IPS-18a (cell line): Measurements from ENCODE around the gene PRR33.

Experiments used
- H3K27ac ChIP-seq: one replicate; pipeline ENCODE4 v1.5.1; 2013; ENCODE audit warnings: low read length
- H3K27me3 ChIP-seq: one replicate; pipeline ENCODE4 v1.6.1; 2013; ENCODE audit warnings: mild to moderate bottlenecking, low read length; ENCODE audit not compliant: control insufficient read depth, insufficient read depth
- H3K36me3 ChIP-seq: one replicate; pipeline ENCODE4 v1.6.1; 2013; ENCODE audit warnings: low read depth, low read length; ENCODE audit not compliant: control insufficient read depth
- H3K4me1 ChIP-seq: one replicate; pipeline ENCODE4 v1.6.1; 2013; ENCODE audit warnings: low read depth, low read length; ENCODE audit not compliant: control insufficient read depth
- H3K4me3 ChIP-seq: one replicate; pipeline ENCODE4 v1.5.1; 2013; ENCODE audit warnings: low read length
- H3K9ac ChIP-seq: one replicate; pipeline ENCODE4 v1.6.1; 2013; ENCODE audit warnings: mild to moderate bottlenecking, low read length, moderate library complexity
- H3K9me3 ChIP-seq: one replicate; pipeline ENCODE4 v1.6.1; 2013; ENCODE audit warnings: low read depth, low read length; ENCODE audit not compliant: control insufficient read depth

The PRR33 gene

GRCh38 chr11:1858576-1858975 is 33.1 kb downstream of the PRR33 start:
- Histone ChIP-seq H3K27ac (no peak overlapping the region), H3K4me1 (no peaks in the 10 kb centered on the region), H3K27me3 (no peaks in the 10 kb centered on the region), H3K9ac (no peak overlapping the region), H3K9me3 (no peaks in the 10 kb centered on the region), H3K4me3 (no peak overlapping the region), H3K36me3 (no peaks in the 10 kb centered on the region)

- Histone ChIP-seq H3K9ac (no peak overlapping the region), H3K36me3 (no peaks in the 10 kb centered on the region), H3K27me3 (no peaks in the 10 kb centered on the region), H3K4me1 (no peaks in the 10 kb centered on the region), H3K9me3 (no peaks in the 10 kb centered on the region), H3K4me3 (no peak overlapping the region), H3K27ac (no peak overlapping the region)
Measured at GRCh38 chr11:1858154-1858553, 33.5 kb downstream of the PRR33 start.

- Histone ChIP-seq H3K27me3 (no peaks in the 10 kb centered on the region), H3K27ac (no peak overlapping the region), H3K9ac (no peak overlapping the region), H3K4me1 (no peaks in the 10 kb centered on the region), H3K4me3 (no peak overlapping the region), H3K9me3 (no peaks in the 10 kb centered on the region), H3K36me3 (no peaks in the 10 kb centered on the region)
Measured at GRCh38 chr11:1857064-1857463, 34.6 kb downstream of the PRR33 start.

- Histone ChIP-seq H3K9ac (no peak overlapping the region), H3K9me3 (no peaks in the 10 kb centered on the region), H3K27me3 (no peaks in the 10 kb centered on the region), H3K36me3 (no peaks in the 10 kb centered on the region), H3K4me1 (no peaks in the 10 kb centered on the region), H3K4me3 (no peak overlapping the region), H3K27ac (no peak overlapping the region)
Measured at GRCh38 chr11:1856306-1857005, 35.2 kb downstream of the PRR33 start.

GRCh38 chr11:1855886-1856265 is 35.8 kb downstream of the PRR33 start:
- H3K9ac ChIP-seq: no peak overlapping the region

GRCh38 chr11:1854949-1855885 is 36.5 kb downstream of the PRR33 start:
- Histone ChIP-seq H3K9me3 (no peaks in the 10 kb centered on the region), H3K9ac (no peak overlapping the region), H3K27me3 (no peaks in the 10 kb centered on the region), H3K4me1 (no peaks in the 10 kb centered on the region), H3K27ac (no peak overlapping the region), H3K4me3 (no peak overlapping the region), H3K36me3 (no peaks in the 10 kb centered on the region)

More at GRCh38 chr11:1855886-1856265, 35.8 kb downstream of the PRR33 start:
- Histone ChIP-seq H3K9me3 (no peaks in the 10 kb centered on the region), H3K4me3 (no peak overlapping the region), H3K4me1 (no peaks in the 10 kb centered on the region), H3K36me3 (no peaks in the 10 kb centered on the region), H3K27ac (no peak overlapping the region), H3K27me3 (no peaks in the 10 kb centered on the region)

- Histone ChIP-seq H3K27ac (no peak overlapping the region), H3K9me3 (no peaks in the 10 kb centered on the region), H3K36me3 (no peaks in the 10 kb centered on the region), H3K9ac (no peak overlapping the region), H3K27me3 (no peaks in the 10 kb centered on the region), H3K4me1 (no peaks in the 10 kb centered on the region), H3K4me3 (no peak overlapping the region)
Measured at GRCh38 chr11:1854132-1854948, 37.4 kb downstream of the PRR33 start.

GRCh38 chr11:1853376-1854131 is 38.1 kb downstream of the PRR33 start:
- Histone ChIP-seq H3K36me3 (no peaks in the 10 kb centered on the region), H3K9me3 (no peaks in the 10 kb centered on the region), H3K4me3 (no peak overlapping the region), H3K9ac (no peak overlapping the region), H3K27me3 (no peaks in the 10 kb centered on the region), H3K4me1 (no peaks in the 10 kb centered on the region), H3K27ac (no peak overlapping the region)

- Histone ChIP-seq H3K4me3 (no peak within 1 kb of the TSS), H3K9ac (no peak within 1 kb of the TSS), H3K27me3 (no peaks in the 10 kb centered on the region), H3K27ac (no peak within 1 kb of the TSS), H3K4me1 (no peaks in the 10 kb centered on the region), H3K9me3 (no peaks in the 10 kb centered on the region), H3K36me3 (no peaks in the 10 kb centered on the region)
Measured at GRCh38 chr11:1852877-1853276, 38.8 kb downstream of the PRR33 start, which contains the start of gene LSP1. Gene LSP1, plus strand, starts transcription at chr11:1853084. Its CDS starts 61 bp downstream, at chr11:1853145.

- Histone ChIP-seq H3K27ac (no peak overlapping the region), H3K9ac (no peak overlapping the region), H3K36me3 (no peaks in the 10 kb centered on the region), H3K27me3 (no peaks in the 10 kb centered on the region), H3K4me1 (no peaks in the 10 kb centered on the region), H3K4me3 (no peak overlapping the region), H3K9me3 (no peaks in the 10 kb centered on the region)
Measured at GRCh38 chr11:1852271-1852876, 39.3 kb downstream of the PRR33 start.
